Inflammatory macrophage treated with lipopolysaccharide for 4 hours (primary cell): ENCODE results near the gene DOCK4.

Experiments used
- DNase-seq: peaks from one replicate; pipeline ENCODE4 v3.0.0-alpha.2; 2020

Gene DOCK4

DNA sequence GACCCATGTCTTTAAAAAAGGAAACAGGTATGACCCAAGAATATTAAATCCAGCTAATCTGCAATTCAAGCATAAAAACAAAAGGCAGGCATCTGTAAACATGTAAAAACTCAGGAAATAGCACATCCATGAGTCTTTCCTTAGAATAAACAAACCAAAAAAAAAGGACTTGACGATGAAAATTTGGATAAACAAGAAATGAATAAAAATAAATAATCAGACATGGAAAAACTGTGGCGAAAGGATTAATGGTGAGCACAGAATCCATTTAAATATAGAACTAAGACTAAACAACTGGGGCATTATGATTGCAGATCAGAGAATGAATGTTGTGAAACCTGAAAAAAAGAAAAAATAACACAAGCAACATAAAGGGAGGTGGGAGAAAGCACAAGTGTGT, 170.1 kb downstream of the DOCK4 start:
- peak; percentile 40 for DNase-seq

DNA sequence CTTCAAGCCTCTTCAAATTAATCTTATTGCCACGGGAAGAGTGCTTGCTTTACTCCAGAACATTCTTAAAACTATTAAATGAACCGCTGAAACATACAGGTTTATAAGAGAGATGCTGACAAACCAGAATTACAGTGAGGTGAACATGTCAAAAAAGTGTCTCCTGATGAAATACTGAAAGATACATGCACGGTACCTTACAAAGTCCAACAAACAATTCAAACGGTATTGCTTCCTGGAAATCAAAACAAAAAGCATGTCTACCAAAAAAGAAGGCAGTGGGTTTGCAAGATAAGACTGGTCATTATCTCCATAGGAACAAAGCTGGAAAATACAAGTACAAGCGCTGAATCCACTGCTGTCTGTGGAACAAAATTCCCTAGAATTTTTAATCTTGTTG, 174.5 kb downstream of the DOCK4 start:
- no peak for DNase-seq

DNA sequence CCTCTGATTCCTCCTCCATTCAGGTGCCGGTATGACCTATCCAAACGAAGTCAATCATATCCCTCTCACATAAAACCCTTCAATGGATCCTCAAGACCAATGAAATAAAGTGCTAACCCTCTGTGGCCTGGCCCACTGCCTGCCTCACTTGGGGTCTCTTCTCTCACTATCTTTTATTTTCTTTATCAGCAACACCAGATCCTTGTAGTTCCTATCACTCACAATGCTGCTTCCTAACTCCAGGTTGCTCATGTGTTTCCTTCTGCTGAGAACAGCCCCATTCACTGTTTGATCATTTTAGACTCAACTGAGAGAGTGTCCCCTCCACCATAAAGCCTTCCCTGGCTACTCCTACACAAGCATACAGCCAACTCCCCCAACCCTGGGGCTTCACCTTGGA, 180.6 kb downstream of the DOCK4 start:
- no peak for DNase-seq

DNA sequence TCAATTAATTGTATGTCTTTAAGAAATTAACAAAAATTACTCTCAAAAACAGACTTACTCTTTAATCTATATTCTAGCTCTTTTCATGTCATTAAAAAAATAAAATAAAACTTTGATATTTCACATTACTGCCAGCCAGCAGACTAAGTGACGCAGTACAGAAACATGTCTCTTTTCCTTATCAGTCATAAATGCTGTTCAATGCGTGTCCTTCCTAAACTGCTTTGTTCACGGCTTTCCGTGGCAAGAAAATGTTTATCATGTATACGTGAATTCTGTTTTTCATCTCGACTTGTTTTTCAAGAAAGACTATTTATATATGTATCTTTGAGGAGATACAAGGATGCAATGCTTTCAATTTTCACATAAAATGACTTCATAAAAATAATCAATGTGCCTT, 182.4 kb downstream of the DOCK4 start:
- no peak for DNase-seq

DNA sequence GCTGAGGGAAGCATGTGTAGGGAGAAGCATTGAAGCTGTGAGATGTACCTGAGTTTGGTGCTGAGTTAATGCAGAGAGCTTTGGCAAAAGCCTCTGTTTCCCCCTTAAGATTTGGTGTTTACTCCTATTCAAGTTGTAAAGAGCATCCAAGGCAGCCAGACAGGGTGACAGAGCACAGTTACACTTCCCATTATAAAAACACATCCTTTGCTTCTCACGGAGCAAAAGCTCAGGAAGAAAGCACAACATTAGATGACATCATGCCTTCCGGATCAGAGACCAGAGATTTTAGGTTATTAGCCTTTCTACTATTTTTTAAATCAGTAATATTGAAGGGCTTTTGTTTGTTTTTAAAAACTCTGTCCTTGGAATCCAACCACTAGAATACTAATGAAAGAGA, 182.9 kb downstream of the DOCK4 start:
- no peak for DNase-seq

DNA sequence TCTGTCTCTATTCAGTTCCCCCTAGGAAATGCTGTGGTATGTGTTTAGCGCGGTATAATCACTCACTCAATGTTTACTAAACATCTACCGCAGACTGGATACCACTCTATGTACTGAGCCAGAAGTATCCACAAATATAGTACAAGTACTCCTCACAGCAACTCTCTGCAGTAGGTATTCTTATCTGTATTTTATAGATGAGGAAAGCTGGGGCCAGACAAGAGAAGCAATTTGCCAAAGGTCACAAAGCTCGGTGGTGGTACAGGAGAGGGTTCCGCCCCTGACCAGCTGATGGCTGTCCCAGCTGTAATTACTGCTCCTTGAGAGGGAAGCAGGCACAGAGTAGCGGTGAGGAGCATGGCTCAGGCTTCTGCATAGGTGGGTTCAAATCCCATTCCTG, 184.1 kb downstream of the DOCK4 start:
- DNase-seq = no peak

DNA sequence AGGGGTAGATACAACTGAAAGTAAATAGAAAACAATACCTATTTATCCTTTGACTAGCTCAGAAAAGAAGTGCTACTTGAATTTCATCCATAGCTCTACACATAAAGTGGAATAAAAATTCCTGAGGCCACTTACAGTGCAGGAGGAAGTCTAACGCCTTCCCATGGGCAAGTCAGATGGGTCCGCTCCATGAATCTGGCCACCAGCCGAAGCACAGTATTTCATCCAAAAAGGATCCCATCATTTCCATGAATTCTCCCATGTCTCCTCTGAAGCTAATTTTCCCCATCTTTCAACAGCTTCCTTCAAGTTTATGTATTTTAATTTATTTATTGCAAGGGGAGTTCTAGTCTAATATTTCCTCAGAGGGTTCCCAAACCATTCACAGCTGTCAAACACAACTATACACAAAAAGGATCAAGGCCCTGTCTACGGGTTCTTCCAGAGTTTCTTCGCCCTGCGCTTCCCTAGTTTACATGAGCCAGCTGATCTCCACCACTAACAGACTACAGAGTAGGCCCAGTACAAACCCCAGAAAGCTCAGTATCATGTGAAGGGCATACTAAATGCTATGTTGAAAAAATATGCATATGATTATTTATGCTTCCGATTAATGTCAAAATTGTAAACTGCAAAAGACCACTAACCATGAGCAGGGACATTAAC, 184.7 kb downstream of the DOCK4 start:
- DNase-seq = no peak

DNA sequence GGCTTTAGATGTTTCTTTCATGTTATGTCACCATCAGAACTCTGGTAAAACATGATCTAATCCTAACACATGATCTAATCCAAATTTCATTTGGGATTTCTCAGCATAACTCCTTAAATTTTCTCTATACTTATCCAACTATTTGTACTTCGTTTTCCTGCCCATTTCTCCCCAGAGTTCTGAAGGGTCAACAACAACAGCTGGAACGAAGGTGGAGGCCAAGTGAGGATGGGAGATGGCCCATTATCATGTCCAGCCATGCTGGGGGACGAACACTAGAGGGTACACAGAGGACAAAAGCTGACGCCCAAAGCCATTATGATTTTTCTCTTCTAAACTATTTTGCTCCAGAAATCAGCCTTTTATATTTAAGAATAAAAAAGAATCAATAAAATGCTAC, 185.4 kb downstream of the DOCK4 start:
- DNase-seq = no peak

DNA sequence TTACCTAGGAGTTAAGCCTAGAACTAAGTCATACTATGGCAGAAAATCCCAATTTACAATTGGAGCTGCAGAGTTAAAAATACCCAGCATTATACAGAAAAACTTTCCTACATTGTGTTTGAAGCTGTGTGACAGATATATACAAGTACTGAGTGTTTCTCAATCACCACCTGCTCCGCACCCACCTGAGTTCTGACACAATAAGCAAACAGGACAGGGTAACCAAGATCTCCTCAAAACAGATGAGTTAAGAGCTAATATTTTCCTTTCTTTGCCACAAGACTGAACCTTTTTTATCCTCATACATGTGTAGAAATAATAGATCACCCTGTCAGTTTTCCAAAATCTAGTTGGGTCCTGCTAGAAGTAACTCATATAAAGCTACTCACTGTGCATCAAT, 186.3 kb downstream of the DOCK4 start:
- no peak for DNase-seq

DNA sequence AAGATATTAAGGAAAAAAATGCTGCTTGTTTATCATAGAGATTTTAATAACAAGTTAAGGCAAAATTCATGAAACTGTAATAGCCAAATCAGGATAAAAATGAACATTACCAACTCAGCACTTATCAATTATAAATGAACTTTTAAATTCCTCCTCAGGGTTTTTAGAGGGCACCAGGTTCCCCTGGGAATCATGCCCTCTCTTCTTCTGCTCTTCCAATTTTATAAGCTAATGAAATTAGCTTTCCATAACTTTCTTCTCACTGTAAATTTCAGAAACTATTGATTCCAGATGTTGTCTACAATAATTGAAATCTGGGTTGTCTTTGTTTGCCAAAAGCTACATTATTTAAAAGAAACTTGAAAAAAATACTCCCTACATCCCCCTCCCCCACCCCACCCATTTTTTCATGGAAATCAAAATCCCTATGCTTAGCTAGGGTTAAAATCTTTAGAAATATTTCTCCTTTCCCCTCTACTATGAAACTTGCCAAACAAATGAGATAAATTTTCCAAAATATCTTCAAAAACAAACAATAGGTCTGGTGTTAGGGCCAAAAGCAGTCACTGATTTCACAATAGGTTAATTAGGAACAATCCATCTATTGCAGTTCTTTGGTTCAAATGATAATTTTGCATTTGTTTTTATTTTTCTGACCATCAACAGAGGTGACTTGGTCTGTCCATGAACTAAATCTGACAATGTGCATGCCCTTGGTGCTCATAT, 187.7 kb downstream of the DOCK4 start:
- DNase-seq = no peak

DNA sequence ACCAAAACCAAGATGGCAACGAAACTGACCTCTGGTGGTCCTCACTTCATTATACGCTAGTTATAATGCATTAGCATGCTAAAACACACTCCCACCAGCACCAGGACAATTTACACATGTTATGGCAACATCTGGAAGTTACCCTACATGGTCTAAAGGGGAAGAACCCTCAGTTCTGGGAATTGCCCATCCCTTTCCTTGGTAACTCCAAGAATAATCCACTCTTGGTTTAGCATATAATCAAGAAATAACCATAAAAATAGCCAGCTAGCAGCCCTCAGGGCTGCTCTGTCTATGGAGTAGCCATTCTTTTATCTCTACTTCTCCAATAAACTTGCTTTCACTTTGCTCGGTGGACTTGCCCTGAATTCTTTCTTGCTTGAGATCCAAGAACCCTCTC, 191.1 kb downstream of the DOCK4 start:
- no peak for DNase-seq

DNA sequence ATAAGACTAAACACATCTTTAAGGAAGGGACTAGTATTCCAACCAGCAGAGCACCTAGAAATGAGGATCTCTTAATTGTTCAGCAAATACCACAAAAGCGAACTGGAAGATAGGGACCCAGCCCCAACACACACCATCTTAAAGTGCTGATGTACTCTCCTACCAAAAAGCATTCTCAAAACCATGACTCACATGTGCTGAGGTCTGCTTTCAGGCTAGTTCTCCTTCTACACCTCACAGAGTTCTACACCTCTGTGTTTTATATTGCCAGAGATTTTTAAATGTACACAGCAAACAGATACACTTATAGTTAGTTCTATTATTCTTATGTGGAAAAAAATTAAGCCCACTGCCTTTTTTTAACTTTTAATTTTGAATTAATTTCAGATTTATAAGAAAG, 191.9 kb downstream of the DOCK4 start:
- no peak for DNase-seq

DNA sequence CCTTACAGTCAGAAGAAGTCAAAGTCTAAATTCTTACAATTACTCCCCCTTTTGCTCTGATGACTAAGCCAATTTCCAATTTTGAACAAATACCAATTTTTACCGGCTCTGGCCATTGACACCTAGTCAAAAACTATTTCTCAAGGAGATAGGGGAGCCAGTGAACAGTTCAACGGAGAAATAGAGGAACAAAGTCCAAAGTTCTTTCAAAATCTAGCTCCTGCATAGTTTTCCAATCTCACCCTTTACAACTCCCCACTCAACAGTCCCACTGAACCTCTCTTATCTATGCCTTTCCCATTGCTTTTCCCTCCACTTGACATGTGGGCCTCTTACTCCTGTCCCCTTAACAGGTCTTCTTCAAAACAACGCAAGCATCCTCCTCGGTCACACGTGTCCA, 192.9 kb downstream of the DOCK4 start:
- DNase-seq = no peak

DNA sequence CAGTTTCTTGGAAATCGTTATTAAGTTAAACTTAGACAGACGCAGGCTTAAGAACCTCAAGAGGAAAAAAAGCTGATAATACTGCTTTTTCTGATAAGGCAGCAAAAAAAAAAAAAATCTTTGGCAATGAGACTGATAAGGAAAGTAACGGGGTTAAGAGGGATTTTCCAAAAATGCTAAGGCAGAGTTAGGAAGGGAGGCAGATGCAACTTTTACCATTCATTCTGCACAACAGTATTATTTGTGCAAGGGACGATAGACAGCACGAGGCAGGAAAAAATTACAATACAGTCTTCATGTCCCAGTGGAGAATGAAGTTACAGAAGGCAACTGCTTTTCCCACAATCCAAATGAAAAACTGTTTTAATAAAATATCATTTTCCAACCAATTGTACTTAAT, 194.0 kb downstream of the DOCK4 start:
- no peak for DNase-seq

DNA sequence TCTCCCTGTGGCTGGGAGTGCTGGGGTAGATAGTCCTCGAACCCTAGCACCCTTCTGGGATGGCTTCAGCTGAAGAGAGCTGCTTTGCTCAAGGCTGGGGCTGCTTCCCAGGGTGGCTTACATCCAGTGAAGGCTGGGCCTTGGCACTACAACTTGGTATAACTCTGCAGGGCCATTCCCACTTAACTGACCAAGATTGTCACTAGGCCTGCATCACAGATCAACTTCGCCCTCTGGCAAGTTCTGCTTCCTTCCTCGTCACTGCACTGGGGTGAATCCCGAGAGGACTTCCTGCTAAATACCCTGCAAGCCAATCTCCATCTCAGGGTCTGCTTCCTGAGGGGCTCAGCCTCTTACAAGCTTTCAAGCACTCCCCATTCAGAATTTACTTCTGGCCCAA, 195.2 kb downstream of the DOCK4 start:
- DNase-seq = no peak

DNA sequence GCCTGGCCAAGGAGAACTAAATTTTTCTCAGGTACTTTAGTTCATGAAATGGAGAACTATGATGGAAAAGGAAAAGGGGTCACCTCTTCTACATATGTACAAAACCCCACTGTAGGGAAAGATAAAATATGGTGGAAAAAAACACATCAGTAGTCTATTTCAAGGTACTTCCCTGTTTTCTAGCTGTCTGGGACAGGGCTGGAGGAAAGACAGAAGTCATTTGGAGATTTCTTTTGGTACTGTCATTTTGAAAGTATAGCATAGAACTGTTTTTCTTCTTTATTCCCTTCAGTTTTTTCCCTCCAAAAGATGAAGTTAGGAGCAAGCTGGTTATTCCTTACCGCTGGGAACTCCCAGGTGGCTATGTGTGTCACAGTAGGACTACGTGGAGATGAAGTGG, 196.1 kb downstream of the DOCK4 start:
- no peak for DNase-seq

DNA sequence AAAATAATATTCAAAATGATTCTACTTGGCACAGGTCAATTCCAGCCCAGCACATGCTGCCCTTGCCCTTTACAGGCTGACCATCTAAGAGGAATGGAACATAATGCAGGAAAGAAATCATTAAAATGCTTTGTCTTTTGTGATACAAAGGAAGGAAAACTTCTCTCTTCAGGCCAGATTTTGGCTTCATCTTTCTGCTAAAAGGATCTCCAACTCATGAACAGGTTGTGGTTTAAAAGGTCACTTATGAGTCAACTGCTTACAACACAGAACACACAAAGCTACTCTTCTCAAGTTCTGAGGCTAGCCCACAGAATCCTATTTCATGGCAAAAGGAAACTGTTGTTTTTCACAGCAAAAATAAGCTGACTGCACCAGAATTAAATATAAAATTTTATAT, 197.1 kb downstream of the DOCK4 start:
- DNase-seq = peak; percentile 71

DNA sequence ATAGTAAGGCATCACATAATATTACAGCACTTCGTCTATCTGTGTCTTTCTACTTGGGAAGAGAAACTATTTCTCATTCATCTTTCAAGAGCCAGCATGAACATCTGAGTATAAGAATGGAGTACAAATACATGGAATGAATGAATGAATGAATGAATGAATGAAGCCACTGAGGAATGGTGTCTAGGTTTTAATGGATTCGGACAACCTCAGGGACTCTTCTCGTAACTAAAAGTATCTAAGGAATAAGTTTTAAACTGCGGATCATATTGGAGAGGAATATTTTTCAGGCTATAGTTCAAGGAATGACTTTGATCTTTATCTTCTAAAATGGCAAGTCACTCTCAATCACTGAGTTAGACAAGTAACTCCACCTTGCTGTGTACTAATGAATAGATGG, 199.0 kb downstream of the DOCK4 start:
- no peak for DNase-seq

DNA sequence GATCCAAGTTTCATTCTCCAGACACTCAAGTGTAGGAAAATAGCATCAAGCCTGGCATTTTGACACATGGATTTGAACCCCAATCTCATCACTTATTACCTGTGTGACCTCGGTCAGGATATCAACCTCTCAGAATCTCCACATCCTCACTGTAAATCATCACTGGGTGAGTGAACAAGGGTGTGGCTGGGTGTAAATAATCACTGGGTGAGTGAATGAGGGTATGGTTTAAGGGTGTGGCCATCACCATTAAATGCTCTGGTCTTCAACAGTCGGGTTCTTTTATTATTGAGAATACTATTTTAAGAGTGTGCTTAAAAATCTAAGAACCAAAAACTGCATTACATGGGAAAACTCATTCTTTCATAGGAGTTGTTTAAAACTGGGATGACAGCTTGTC, 200.1 kb downstream of the DOCK4 start:
- DNase-seq = no peak

DNA sequence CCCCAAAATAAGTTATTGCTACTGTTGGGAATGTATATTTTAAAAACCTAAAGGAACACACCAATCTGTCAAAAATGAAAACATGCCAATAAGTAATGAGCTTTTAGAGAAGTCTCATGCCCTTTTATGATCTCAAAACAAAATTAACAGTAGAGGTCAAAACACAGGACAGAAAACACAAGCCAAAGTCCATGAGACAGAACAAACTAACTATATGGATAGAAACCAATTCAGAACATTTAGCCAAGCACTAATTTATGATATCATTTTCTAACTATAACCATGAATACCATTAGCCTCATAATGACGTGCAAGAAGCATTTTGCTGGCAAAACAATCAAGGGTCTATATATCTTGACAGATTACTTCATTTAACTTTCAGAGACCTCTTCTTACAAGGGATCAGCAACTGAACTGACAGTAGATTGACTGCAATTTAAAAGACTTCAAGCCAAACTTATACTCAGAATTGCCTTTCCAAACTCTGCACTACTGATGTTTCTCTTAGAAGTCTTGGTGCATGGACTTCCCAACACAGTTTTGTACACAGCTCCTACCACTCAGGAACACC, 200.9 kb downstream of the DOCK4 start:
- no peak for DNase-seq

DNA sequence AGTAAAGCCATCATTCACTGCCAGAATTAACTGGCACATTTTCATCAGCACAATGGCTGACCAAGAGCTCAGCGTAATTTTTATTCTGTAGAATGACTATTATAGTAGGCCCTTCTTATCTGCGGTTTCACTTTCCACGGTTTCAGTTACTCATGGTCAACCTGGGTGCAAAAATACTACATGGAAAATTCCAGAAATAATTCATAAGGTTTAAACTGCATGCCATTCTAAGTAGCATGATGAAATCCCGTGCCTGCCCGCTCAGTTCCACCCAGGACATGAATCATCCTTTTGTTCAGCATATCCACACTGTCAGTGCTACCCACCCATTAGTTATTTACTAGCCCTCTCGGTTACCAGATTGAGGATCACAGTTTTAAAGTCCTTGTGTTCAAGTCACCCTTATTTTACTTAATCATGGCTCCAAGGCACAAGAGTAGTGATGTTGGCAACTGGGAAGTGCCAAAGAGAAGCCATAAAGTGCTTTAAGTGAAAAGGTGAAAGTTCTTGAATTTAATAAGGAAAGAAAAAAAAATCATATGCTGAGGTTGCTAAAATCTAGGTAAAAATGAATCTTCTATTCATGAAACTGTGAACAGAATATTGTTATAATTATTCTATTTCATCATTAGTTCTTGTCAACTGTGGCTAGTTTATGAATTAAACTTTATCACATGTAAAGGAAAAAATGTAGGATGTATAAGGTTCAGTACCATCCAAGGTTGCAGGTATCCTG, 204.9 kb downstream of the DOCK4 start:
- peak; percentile 93 for DNase-seq

DNA sequence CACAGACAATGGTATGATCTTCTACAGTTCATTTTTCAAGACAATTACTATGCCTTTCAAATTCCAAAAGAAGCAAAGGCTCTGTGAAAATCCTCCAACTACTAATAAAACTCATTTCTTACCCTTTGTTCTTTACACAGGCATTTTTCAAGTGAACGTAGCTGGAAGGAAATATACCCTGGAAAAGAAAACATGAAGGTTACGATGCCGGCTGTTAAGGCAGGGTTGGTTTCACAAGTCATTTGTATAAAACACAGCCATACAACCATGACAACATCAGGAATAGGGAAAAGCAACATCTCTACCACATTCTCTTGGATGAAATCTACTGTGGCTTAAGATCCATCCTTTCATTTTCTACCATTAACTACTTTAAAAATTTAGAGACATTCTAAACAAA, 207.9 kb downstream of the DOCK4 start:
- no peak for DNase-seq

DNA sequence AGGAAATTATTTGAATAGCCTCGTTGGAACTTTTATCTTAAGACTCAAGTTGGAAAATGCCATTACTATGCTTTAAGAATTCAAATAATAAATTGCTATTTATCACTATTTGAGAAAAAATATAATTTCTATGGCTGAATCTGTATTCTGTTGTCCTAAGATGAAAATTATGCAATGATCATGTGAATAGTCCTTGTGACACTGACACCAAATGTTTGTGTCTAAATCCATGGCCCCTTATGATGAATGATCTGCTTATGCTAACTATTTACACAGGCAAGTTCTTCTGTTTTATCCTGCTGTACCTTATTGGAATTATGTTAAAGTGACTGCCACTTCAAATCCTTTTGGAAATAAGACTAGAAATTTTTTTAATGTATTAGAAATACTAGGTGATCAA, 208.7 kb downstream of the DOCK4 start:
- peak; percentile 78 for DNase-seq

DNA sequence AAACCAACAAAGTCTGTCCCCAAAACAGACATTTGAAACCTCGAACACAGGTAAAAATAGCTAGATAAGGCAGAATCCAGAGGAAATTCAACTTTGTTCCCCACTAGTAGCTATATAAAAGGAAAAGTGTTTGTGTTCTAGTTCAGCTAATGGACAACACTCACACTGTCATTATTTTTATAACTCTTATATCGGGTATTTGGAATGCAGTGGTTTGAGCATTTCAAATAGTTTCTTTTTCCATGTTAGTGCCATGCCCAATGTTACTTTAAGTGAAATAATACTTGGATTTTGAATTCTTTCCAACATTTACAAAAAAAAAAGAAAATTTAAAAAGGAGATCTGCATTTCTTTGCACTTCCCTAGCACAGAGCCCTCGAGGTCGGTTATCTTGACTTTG, 213.6 kb downstream of the DOCK4 start:
- no peak for DNase-seq
